ENCODE results near the gene PTRH2.

PTRH2 gene

GRCh38 chr17:59723041-59723440 is 15.8 kb upstream of the PTRH2 start:
- Histone ChIP-seq H3K4me2 (no peak overlapping the region), H3K27ac (no peak overlapping the region), H3K27me3 (no peaks in the 10 kb centered on the region), H3K4me3 (no peak overlapping the region), H3K4me1 (no peaks in the 10 kb centered on the region), H3K9ac (no peak overlapping the region), H4K20me1 (peaks cover 67% of the 10 kb centered on the region), H3K36me3 (no peaks in the 10 kb centered on the region), H3K9me3 (no peaks in the 10 kb centered on the region)
- TF ChIP-seq Cebpa-rat (IDR thresholded peaks at IDR 0.05): no peak

GRCh38 chr17:59722623-59723022 is 15.4 kb upstream of the PTRH2 start:
- no peaks in the 10 kb centered on the region for H3K9me3 ChIP-seq
- H3K4me2 ChIP-seq: no peak overlapping the region
- H3K27ac ChIP-seq: no peak overlapping the region
- H3K4me3 ChIP-seq: no peak overlapping the region
- H3K36me3 ChIP-seq: peaks cover 3% of the 10 kb centered on the region; the same call in 1 of the 2 replicates
- H3K4me1 ChIP-seq: no peaks in the 10 kb centered on the region
- no peak overlapping the region for H3K9ac ChIP-seq
- no peaks in the 10 kb centered on the region for H3K27me3 ChIP-seq
- no peak for TF ChIP-seq Cebpa-rat (IDR thresholded peaks at IDR 0.05)
- H4K20me1 ChIP-seq: peaks cover 70% of the 10 kb centered on the region

GRCh38 chr17:59719526-59719925 is 12.3 kb upstream of the PTRH2 start:
- peaks cover 13% of the 10 kb centered on the region; the same call in 1 of the 2 replicates for H3K36me3 ChIP-seq
- no peaks in the 10 kb centered on the region for H3K4me1 ChIP-seq
- no peak overlapping the region for H3K27ac ChIP-seq
- no peak overlapping the region for H3K9ac ChIP-seq
- no peak overlapping the region for H3K4me3 ChIP-seq
- no peaks in the 10 kb centered on the region for H3K9me3 ChIP-seq
- H4K20me1 ChIP-seq: peaks cover 76% of the 10 kb centered on the region
- H3K27me3 ChIP-seq: no peaks in the 10 kb centered on the region
- no peak for TF ChIP-seq Cebpa-rat (IDR thresholded peaks at IDR 0.05)
- no peak overlapping the region for H3K4me2 ChIP-seq

- peaks cover 13% of the 10 kb centered on the region; the same call in 1 of the 2 replicates for H3K36me3 ChIP-seq
- peaks cover 75% of the 10 kb centered on the region for H4K20me1 ChIP-seq
- H3K27me3 ChIP-seq: no peaks in the 10 kb centered on the region
- no peaks in the 10 kb centered on the region for H3K9me3 ChIP-seq
- H3K4me1 ChIP-seq: no peaks in the 10 kb centered on the region
- no peak for TF ChIP-seq Cebpa-rat (IDR thresholded peaks at IDR 0.05)
- no peak overlapping the region for H3K27ac ChIP-seq
- no peak overlapping the region for H3K4me2 ChIP-seq
- no peak overlapping the region for H3K4me3 ChIP-seq
- no peak overlapping the region for H3K9ac ChIP-seq
Measured at GRCh38 chr17:59716427-59716826, 9.2 kb upstream of the PTRH2 start.

GRCh38 chr17:59714255-59714654 is 7.0 kb upstream of the PTRH2 start:
- H3K9me3 ChIP-seq: no peaks in the 10 kb centered on the region
- H3K4me2 ChIP-seq: no peak overlapping the region
- no peak overlapping the region for H3K4me3 ChIP-seq
- peaks cover 13% of the 10 kb centered on the region; the same call in 1 of the 2 replicates for H3K36me3 ChIP-seq
- H3K4me1 ChIP-seq: peaks cover 4% of the 10 kb centered on the region
- H3K27me3 ChIP-seq: no peaks in the 10 kb centered on the region
- H4K20me1 ChIP-seq: peaks cover 87% of the 10 kb centered on the region
- TF ChIP-seq Cebpa-rat (IDR thresholded peaks at IDR 0.05): no peak
- no peak overlapping the region for H3K27ac ChIP-seq
- no peak overlapping the region for H3K9ac ChIP-seq

GRCh38 chr17:59712862-59713261 is 5.6 kb upstream of the PTRH2 start:
- no peak for TF ChIP-seq Cebpa-rat (IDR thresholded peaks at IDR 0.05)
- Histone ChIP-seq H3K9me3 (no peaks in the 10 kb centered on the region), H3K36me3 (peaks cover 12% of the 10 kb centered on the region; the same call in 1 of the 2 replicates), H3K4me1 (peaks cover 16% of the 10 kb centered on the region), H3K9ac (no peak overlapping the region), H3K27ac (no peak overlapping the region), H3K4me2 (no peak overlapping the region), H3K27me3 (no peaks in the 10 kb centered on the region), H3K4me3 (no peak overlapping the region), H4K20me1 (peaks cover 86% of the 10 kb centered on the region)

GRCh38 chr17:59711936-59712335 is 4.7 kb upstream of the PTRH2 start:
- Histone ChIP-seq H3K9me3 (no peaks in the 10 kb centered on the region), H3K27me3 (no peaks in the 10 kb centered on the region), H3K9ac (no peak overlapping the region), H4K20me1 (peaks cover 77% of the 10 kb centered on the region), H3K27ac (no peak overlapping the region), H3K4me3 (no peak overlapping the region), H3K4me1 (peaks cover 16% of the 10 kb centered on the region), H3K36me3 (peaks cover 3% of the 10 kb centered on the region; the same call in 1 of the 2 replicates), H3K4me2 (no peak overlapping the region)
- no peak for TF ChIP-seq Cebpa-rat (IDR thresholded peaks at IDR 0.05)

- Histone ChIP-seq H3K27me3 (no peaks in the 10 kb centered on the region), H3K4me2 (peak overlapping the region; percentile 94), H3K27ac (peak overlapping the region; percentile 93), H3K9me3 (no peaks in the 10 kb centered on the region), H3K4me1 (peaks cover 38% of the 10 kb centered on the region), H3K4me3 (peak overlapping the region; percentile 87), H3K36me3 (peaks cover 24% of the 10 kb centered on the region), H4K20me1 (peaks cover 72% of the 10 kb centered on the region), H3K9ac (peak overlapping the region; percentile 95)
- TF ChIP-seq Cebpa-rat (IDR thresholded peaks at IDR 0.05): no peak
Measured at GRCh38 chr17:59707971-59708430, 771 bp upstream of the PTRH2 start.

GRCh38 chr17:59702304-59702703 is 4.9 kb downstream of the PTRH2 start:
- H4K20me1 ChIP-seq: peaks cover 87% of the 10 kb centered on the region
- peaks cover 75% of the 10 kb centered on the region for H3K36me3 ChIP-seq
- no peak overlapping the region for H3K9ac ChIP-seq
- no peak for TF ChIP-seq Cebpa-rat (IDR thresholded peaks at IDR 0.05)
- H3K27me3 ChIP-seq: no peaks in the 10 kb centered on the region
- H3K4me2 ChIP-seq: no peak overlapping the region
- H3K9me3 ChIP-seq: no peaks in the 10 kb centered on the region
- no peak overlapping the region for H3K27ac ChIP-seq
- peaks cover 26% of the 10 kb centered on the region for H3K4me1 ChIP-seq
- no peak overlapping the region for H3K4me3 ChIP-seq

GRCh38 chr17:59699786-59700185 is 7.4 kb downstream of the PTRH2 start:
- Histone ChIP-seq H3K9me3 (no peaks in the 10 kb centered on the region), H3K27me3 (no peaks in the 10 kb centered on the region), H3K4me3 (no peak overlapping the region), H3K9ac (no peak overlapping the region), H3K4me2 (no peak overlapping the region), H3K4me1 (peaks cover 8% of the 10 kb centered on the region), H3K36me3 (peaks cover 92% of the 10 kb centered on the region), H4K20me1 (peaks cover 100% of the 10 kb centered on the region), H3K27ac (no peak overlapping the region)
- no peak for TF ChIP-seq Cebpa-rat (IDR thresholded peaks at IDR 0.05)

GRCh38 chr17:59699218-59699617 is 8.0 kb downstream of the PTRH2 start:
- Histone ChIP-seq H4K20me1 (peaks cover 100% of the 10 kb centered on the region), H3K27me3 (no peaks in the 10 kb centered on the region), H3K27ac (no peak overlapping the region), H3K4me2 (no peak overlapping the region), H3K9me3 (no peaks in the 10 kb centered on the region), H3K9ac (no peak overlapping the region), H3K4me3 (no peak overlapping the region), H3K36me3 (peaks cover 93% of the 10 kb centered on the region), H3K4me1 (0 out of 2 replicates have a peak, but pooled peaks cover 4% of the 10 kb centered on the region)
- no peak for TF ChIP-seq Cebpa-rat (IDR thresholded peaks at IDR 0.05)
